GM19468 (cell line): ENCODE results near the gene PI3.
"Not testable (repeated sequence)": the region's sequence is repeated elsewhere in the genome, so short reads cannot be mapped to it uniquely, and the experiment has no call there.

ENCODE experiments used
- ATAC-seq: cut with Tn5 transposase; IDR thresholded peaks from one replicate; pipeline ENCODE4 v1.9.1; 2021; ENCODE audit warnings: mild to moderate bottlenecking, moderate library complexity, moderate number of reproducible peaks; ENCODE audit not compliant: unreplicated experiment; ENCODE audit errors: extremely low read depth

The PI3 gene

GRCh38 chr20:45174434-45175364 lies at the start of gene PI3:
Gene PI3 (plus strand): TSS chr20:45174902. CDS start chr20:45174923, 21 bp downstream.
- ATAC-seq, result no peak

- no peak for ATAC-seq
Observed at GRCh38 chr20:45128099-45128498, 46.6 kb upstream of the PI3 start.

GRCh38 chr20:45136911-45137310 lies 37.8 kb upstream of the PI3 start:
- ATAC-seq, result no peak

GRCh38 chr20:45138561-45139300 lies 36.0 kb upstream of the PI3 start:
- no peak for ATAC-seq

DNA sequence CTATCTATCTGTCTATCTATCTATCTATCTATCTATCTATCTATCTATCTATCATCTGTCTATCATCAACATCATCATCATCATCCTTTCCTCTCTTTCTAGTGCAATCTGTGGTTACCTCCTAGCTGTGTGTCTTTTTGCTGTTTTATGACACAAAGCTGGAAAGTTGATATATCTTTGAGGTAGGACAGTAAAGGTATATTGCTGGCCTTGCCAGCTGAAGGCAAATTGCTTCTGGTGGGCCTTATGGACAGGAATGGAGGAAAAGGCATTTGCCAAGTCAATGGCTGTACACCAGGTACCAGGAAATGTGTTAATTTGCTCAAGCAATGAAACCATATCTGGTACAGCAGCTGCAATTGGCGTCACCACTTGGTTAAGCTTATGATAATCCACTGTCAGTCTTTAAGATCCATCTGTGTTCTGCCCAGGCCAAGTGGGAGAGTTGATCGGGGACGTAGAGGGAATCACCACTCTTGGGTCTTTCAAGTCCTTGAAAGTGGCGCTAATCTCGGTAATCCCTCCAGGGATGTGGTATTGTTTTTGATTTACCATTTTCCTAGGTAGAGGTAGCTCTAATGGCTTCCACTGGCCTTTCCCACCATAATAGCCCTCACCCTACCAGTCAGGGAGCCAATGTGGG lies 34.8 kb upstream of the PI3 start:
- ATAC-seq, result not testable (repeated sequence)

DNA sequence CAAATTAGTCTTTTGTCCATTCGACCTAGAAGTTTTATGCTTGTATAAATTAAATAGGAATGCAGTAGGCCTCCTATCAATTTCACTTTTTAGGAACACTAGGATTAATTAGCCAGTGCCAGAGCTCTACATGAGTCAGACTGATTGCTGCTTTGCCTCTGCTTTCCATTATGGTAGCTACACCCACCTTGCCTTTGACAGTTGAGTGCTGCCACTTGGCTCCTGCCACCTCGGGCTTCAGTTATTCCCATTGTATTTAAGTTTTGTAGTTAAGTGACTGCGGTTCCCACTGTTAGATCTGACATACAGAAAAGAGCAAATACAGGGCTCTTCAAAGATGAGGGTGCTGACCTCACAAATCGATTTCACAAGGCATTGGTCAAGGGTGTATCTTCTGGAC lies 33.9 kb upstream of the PI3 start:
- no peak for ATAC-seq

DNA sequence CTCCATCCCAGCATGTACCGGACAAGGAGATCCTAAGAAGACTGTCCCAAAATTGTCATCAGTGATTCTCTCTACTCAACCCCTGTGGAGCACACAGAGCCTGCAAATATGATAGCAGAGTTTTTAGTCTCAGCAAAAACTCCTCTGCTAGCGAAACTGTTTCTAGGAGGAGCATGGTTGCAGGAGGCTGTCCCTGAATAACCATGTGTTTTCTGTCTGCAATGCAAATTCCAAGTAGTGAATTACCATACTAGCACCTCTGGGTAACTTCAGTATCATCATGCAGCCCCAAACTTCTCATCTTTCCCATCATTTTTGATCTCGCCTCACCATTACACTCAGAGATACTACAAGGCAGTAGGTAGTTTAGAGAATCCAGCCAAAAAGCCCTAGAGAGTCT lies 25.6 kb upstream of the PI3 start:
- ATAC-seq, result no peak

- ATAC-seq, result no peak
Observed at GRCh38 chr20:45152405-45152804, 22.3 kb upstream of the PI3 start.

- no peak for ATAC-seq
Observed at GRCh38 chr20:45153147-45153546, 21.6 kb upstream of the PI3 start.

- ATAC-seq, result no peak
Observed at GRCh38 chr20:45153752-45154151, 20.9 kb upstream of the PI3 start.

- no peak for ATAC-seq
Observed at GRCh38 chr20:45154183-45154582, 20.5 kb upstream of the PI3 start.

- not testable (repeated sequence) for ATAC-seq
Observed at GRCh38 chr20:45154794-45155193, 19.9 kb upstream of the PI3 start.

DNA sequence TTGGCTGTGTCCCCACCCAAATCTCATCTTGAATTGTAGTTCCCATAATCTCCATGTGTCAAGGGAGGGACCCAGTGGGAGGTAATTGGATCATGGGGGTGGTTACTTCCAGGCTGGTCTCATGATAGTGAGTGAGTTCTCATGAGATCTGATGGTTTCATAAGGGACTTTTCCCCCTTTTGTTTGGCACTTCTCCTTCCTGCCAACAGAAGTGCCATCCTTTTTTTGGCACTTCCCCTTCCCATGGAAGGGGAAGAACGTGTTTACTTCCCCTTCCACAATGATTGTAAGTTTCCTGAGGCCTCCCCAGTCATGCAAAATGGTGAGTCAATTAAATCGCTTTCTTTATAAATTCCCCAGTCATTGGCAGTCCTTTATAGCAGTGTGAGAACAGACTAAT lies 18.0 kb upstream of the PI3 start:
- ATAC-seq, result no peak

DNA sequence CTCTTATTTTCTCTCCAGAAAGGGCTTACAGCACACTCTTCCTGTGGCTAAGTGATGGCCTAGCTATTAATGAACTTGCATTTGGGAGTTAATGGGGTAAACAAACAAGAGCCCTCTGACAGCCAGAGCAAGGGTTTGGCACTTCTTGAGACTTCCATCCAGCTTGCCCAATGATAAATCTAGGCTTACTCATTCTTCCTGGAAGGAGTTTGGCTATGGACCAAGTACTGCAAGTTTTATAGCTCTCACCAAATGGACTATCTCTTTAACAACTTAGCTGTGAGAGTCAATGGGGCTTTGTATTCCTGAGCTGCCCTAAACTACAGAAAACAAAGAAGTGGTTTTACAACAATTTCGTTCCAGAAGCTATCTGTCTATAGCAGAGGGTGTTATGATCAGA lies 16.7 kb upstream of the PI3 start:
- ATAC-seq, result no peak

GRCh38 chr20:45163083-45163803 lies 11.5 kb upstream of the PI3 start:
- no peak for ATAC-seq

GRCh38 chr20:45164906-45165305 lies 9.8 kb upstream of the PI3 start:
- no peak for ATAC-seq

DNA sequence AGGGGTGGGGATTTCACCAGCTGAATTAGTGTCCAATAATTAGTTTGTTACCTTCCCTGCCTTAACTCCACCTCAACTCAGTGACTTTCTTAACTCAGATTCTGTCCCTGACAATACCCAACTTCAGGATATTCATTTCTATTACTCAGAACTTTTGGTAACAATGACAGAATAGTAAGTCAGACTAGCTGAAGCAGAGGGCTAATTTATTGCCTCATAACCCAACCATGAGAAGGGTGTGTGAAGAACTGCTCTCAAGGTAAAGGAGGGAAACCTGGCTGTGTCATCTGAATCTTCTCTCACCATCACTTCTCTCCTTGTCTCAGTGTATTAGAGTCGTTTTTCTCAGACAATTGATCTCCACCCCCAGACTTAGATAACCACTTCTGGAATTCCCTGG lies 1.2 kb upstream of the PI3 start:
- ATAC-seq, result no peak

DNA sequence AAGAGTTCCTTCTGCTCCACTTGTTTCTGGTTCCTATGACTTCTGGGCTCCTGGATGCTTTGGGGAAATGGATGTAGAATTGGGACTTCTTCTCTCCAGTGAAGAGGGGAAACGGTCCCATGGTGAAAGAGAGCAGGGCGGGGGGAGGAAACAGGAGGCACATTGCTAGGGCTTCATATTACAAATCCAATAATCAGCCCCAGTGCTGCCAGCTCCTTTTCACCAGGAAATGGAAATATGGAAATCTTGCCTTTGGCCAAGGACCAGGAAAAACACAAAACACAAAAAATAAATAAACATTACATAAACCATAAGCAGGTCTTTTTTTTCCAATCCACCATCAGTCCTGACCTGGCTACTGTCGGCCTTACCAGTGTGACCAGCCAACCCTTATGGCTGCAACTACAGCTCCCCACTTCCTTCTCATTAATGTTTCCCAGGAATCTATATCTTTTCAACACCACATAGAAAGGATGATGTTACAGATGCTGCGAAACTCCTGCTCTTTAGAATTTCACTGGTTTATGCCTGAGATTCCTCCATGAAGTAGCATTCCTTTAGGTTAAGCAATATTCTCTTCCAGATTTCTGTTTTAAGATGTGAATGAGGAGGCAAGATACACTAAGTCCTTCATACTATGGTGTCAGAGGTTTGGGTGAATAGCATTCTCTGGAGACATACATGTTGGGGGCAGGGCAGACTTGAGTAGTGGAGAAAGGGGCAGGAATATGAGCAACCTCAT lies 2.0 kb downstream of the PI3 start:
- ATAC-seq, result no peak

DNA sequence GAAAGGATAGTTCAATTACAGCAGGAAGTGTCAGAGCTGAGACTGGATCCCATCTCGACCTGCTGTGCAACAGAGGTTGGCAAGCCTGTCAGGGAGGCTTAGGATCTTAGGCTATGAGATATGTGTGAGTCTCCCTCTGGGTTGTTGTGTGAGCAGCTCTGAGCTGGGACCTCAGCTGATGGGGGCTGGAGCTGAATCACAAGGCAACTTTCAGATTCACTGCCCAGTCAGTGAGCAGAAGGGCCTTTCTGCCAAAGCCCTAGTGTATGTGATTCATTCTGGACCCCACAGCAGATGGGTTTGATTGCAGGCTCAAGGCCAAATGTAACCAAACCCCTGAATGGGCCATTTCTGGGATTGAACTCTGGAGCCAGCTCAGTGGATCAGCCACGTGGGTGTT lies 4.5 kb downstream of the PI3 start:
- no peak for ATAC-seq

DNA sequence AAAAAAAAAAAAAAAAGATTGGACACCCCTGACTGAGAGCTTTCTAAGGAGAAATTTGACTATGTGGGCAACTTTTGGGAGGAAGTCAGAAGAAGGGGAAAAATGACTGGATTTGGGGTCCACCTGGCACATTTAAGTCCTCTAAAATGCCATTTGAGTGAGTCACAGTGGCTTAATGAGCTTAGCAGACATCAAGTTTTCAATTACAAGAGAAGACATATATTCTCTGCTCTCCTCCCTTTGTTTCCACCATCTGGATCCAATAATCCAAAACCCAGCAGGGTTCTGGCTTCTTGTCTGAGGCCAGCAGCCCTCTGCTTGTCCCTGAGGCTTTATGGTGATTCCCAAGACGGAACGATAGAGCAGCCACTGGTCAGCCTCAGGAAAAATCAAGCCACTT lies 6.9 kb downstream of the PI3 start:
- ATAC-seq, result no peak
